H4 (cell line): Measurements from ENCODE around the gene ENAH. TPM values are rescaled to one million over a fixed set of nuclear protein-coding genes. Genes with fewer than 3 reads are reported as not detected.

Source experiments
- DNase-seq: peaks from one replicate; pipeline ENCODE4 v3.0.0-alpha.2; 2015; ENCODE audit warnings: low spot score
- total RNA-seq: library from RNA; depleted of rRNA; stranded (reverse); fragments of >200 nt; shearing (Covaris generic); gene quantifications from 2 replicates; pipeline ENCODE4 v1.2.3, GENCODE V29; 2014

ENAH gene
- total RNA-seq, 1 experiment from 2014 or later: 89.4 TPM

GRCh38 chr1:225607355-225607754 is 45.6 kb downstream of the ENAH start:
- DNase-seq: no peak

DNA sequence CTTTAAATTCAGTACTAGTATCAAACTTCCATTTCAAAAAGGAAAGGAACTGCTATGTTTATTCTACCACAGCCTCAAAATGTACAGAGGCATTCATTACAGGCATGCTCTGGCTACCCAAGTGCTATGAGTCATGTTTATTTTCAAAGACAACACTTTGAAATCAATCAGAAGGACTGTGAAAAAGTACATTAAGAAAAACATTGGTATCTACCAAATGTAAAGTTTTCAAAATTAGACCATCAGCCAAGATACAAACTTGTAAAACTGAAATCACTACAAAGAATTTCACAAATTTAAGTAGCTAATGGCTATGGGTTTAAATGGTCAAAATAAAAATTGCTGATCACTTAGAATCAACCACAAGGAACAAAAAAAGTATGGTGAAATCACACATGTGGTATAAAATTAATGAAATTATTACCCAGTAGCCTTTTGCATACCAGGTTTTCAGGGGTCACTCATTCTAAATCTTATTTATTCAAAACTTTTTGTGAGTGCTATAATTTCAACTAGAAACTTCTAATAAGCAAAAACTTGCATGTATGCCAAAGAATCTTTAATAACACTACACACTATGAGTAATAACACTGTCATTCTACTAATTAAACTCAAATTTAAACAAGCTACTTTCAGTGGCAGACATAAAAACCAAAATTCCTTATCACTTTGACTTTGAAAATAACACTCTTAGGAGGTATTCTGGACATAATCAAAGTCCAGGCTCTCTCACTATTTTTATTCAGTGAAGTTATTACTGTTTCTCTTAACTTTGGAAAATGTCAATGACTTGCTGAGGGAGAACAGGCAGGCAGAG is 49.2 kb downstream of the ENAH start:
- peak; percentile 75 for DNase-seq

DNA sequence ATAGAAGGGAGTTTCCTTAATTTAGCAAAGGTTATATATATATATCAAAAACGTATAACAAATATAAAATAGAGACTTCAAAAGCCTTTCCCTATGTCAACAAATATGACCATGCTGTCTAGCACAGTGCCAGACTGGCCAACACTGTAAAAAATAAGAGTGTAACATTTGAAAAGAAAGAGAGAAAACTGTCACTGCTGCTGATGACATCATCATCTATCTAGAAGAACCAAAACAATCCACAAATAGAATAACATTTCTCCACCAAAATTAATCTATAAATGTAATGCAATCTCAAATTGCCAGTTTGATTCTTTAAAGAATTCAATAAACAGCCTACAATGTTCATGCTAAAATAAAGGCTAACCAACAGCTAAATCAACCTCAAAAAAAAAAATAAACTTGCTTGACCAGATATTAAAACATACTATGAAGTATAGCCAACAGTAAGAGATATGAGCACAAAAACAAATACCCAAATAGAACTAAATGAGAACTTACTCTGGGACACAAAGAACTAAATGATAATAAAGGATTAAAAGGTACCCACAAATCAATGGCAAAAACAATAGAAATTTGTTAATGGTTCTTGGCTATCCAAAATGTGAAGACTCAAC is 50.2 kb downstream of the ENAH start:
- DNase-seq: no peak

- no peak for DNase-seq
Observed at GRCh38 chr1:225601902-225602589, 50.9 kb downstream of the ENAH start.

- DNase-seq: no peak
Observed at GRCh38 chr1:225598847-225599246, 54.1 kb downstream of the ENAH start.

DNA sequence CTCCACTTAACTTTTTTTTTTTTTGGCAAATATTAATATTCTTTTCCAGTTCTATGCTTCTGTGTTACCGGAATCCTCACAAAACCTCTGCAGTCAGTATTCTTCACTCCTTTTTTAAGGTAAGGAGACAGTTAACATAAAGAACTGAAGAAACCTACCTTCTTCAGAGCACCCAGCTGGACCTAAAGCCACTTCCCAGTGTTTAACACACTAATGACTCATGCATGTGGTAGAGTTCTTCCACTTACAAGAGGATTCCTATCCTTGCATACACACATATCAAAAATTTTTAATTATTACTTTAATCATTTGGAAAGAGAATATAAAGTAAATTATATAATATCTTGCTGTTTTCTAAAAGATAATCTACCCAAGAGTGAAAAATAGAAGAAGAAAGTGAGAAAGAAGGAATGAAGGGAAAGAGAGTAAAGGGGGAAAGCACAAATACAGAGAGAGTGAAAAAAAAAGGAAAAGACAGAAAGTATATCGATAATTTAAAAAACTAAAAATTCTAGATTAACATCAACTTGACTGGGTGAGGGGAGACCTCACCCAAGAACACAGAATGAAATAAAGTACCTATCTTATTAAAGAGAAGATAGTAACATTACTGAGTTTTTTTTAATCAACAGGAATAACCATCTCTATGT is 54.9 kb downstream of the ENAH start:
- peak; percentile 29 for DNase-seq

DNA sequence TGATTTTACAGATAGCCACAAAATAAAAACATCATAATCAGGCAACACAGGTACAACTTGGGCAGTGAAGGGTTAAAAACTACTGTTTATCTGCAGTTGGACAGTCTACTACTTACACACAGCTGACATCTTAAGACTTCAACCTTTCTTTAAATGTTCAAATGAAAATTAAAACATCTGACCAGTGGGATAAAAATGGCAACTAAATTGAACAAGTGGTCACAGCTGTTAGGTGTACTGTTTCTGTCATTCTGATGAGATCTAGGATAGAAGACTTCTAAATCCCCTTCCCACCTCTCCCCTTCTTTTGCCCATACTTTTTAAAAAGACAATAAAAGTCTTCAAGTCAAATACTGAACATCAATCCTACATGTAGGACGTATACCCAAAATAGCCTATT is 56.2 kb downstream of the ENAH start:
- DNase-seq: no peak

DNA sequence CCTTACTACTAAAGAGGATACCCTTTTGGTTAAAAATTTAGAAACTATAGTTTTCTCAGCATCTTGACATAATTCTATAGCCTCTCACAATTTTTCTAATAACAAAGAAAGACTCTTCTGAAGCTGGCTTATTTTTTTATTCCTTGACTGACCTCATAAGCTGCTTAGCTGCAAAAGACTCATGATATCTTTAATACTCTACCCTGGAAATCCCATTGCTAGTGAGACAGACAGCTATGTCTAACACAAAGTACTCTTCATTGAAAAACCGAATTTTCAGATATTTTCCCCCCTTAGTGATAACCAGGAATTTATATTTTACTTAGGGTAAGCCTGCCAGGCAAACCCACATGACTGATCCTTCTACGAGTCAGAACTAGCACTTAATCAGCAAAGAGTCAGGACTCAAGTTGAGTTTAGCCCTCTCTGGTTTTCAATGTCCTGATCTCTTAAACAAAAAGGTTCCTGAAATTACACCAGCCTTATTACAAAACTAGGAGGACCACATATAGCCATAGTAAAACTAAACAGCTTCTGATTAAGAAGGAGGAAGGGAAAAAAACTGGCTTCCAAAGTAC is 56.9 kb downstream of the ENAH start:
- DNase-seq: no peak

DNA sequence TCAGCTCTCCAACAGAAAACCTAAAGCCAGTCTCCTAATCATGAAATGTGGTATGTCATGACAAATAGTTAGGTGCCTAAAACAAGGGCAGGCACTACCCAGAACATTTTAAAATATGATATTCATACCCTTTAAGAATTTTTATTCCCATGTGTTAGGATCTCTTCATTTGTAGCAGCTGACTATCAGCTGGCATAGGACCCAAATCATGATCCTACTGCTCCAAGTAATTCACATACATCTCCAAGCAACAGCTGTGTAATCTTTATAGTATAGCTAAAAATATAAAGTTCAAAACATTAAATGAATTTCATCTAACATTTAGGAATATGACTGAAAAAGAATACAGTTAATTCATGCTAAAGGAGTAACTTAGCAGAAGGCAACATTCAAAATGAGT is 57.5 kb downstream of the ENAH start:
- no peak for DNase-seq

- DNase-seq: no peak
Observed at GRCh38 chr1:225593414-225593813, 59.5 kb downstream of the ENAH start.

DNA sequence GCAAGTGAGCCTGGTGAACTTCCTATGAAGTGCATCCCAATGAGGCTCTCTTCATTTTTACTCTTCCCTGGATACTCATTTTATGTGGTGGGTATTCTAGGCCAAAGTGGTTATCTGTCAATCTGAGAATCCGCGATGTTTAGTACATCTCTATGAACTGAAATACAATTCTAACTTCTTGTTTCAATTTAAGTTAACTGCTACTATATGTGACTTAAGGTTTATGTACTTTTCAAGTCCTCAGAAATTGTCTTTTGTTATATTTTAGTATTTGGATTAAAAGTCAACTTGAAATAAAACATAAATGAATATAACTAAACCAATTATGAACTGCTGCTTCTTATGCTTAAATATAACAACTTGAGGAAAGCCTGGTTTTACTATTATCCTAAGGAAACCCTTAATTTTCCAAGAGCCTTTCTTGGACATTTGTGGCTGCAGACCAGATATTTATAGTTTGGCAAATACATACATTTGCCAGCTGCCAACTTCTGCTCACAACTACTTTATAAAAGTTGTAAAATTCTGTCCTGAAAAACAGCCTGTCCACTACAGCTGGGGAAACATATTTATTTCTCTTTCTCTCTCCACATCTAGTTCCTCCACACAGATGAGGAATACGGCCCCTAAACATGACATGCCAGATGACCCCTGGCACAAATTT is 60.4 kb downstream of the ENAH start:
- DNase-seq: no peak

- no peak for DNase-seq
Observed at GRCh38 chr1:225587310-225587709, 65.6 kb downstream of the ENAH start.

DNA sequence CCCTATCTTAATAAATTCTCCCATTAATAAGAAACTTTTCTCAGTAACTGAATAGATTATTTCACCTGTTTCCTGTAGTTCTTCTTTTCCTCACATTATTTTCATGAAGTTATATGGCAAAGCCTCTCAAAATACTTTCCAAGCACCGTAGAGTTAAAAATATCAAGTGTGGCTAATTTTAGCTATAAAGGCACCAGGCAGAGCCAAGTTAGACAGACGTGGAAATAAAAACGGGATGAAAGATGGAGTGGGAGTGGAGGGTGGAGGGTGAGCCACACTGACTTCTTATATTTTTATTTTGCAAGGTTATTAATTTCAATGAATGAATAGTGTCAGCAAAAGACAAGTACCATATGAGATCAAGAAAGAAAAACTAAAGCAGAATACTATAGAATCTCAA is 71.7 kb downstream of the ENAH start:
- no peak for DNase-seq

DNA sequence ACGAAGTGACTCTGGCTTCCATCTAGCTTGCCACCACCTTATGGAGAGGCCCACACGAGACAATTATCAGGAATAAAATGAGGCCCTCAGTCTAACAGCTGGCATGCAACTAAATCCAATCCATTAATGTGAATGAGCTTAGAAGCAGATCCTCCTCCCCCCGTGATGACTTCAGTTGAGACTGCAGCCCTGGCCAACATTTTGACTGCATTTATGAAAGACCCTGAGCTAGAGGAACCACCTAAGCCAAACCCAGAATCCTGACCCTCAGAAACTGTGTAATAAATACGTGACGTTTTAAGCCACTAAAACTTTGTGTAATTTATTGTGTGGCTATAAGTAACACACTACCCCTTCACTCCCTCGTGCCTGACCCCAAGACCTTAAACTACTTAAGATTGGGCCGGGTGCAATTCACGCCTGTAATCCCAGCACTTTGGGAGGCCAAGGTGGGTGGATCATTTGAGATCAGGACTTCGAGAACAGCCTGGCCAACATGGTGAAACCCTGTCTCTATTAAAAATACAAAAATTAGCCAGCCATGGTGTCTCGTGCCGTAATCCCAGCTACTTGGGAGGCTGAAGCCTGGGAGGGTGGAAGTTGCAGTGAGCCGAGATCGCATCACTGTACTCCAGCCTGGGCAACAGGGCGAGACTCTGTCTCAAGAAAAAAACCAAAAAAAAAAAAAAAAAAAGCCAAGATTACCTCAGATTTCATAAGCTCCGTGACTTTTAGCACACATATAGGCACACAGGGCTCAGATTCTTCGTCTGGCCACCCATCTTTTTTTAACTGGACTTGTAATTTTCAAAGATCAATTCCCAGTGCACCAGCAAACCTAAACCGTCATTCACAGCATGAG is 72.5 kb downstream of the ENAH start:
- DNase-seq: no peak

- DNase-seq: no peak
Observed at GRCh38 chr1:225578251-225578977, 74.5 kb downstream of the ENAH start.

GRCh38 chr1:225577241-225577640 is 75.7 kb downstream of the ENAH start:
- DNase-seq: no peak

DNA sequence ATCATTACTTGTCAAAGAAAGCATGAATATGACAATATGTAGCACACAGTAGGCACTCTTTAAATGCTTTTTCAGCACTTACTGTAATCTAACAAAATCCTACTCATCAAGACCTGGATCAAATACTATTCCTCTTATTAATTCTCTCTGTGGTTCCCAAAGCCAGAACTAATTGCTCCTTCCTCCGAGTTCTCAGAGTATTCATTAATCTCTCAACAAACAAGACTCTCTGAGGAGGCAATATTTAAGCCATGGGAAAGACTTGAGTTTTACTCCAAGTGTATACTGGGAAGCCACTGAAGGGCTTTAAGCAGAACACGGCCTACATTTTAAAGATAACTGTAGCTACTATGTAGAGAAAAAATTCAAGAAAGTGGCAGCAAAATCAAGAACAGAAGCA is 79.7 kb downstream of the ENAH start:
- no peak for DNase-seq

- no peak for DNase-seq
Observed at GRCh38 chr1:225572422-225572821, 80.5 kb downstream of the ENAH start.

DNA sequence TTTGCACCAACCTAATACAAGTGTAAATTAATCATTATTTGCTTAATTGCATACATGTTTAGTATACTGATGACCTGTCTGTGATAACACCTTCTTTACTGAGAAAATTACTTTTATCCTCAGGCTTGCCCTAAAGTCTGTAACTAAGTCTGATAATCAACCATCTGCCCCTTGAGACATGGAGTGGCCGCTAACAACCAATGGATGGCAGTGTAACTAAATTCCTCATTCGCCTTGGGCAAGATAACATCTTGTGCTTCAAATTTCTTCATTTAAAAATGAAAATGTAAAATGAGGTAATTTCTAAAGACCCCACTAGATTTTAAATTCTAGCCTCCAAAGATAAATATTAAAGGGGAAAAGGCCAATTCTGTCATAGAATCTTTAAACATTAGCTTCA is 85.1 kb downstream of the ENAH start:
- peak; percentile 13 for DNase-seq

GRCh38 chr1:225565847-225566246 is 87.1 kb downstream of the ENAH start:
- DNase-seq: no peak
